CD4-positive, alpha-beta memory T cell (primary cell): ENCODE results near the gene CFAP70. TPM values are rescaled to one million over a fixed set of nuclear protein-coding genes. Genes with fewer than 3 reads are reported as not detected.
"Not testable (repeated sequence)": the region's sequence is repeated elsewhere in the genome, so short reads cannot be mapped to it uniquely, and the experiment has no call there.

Experiments
- CTCF ChIA-PET: fragments of 350-600 bp; sonication (Branson Sonifier 250); formaldehyde crosslinking; loops from one replicate; lab custom pipeline; 2021; ENCODE audit warnings: inconsistent platforms; ENCODE audit not compliant: partially characterized antibody; lab: Charles Lee
- POLR2A ChIA-PET: fragments of 350-600 bp; sonication (Branson Sonifier 250); formaldehyde crosslinking; loops from one replicate; lab custom pipeline; 2021; ENCODE audit not compliant: partially characterized antibody; lab: Charles Lee
- DNase-seq, 5 donors: peaks; one replicate each; pipeline versions ENCODE4 v3.0.0 to v3.0.0-alpha.2; 2020 to 2022; ENCODE audit warnings: mixed read lengths in 1 of 5
- H3K27ac ChIP-seq: one replicate; pipeline ENCODE4 v1.7.0; 2013; ENCODE audit warnings: low read depth, low read length
- H3K27me3 ChIP-seq: 2 replicates; pipeline ENCODE4 v1.7.0; 2013; ENCODE audit warnings: mild to moderate bottlenecking, low read length, moderate library complexity; ENCODE audit not compliant: insufficient read depth
- H3K36me3 ChIP-seq: 2 replicates; pipeline ENCODE4 v1.7.0; 2013; ENCODE audit warnings: mild to moderate bottlenecking, low read length, moderate library complexity; ENCODE audit not compliant: insufficient read depth
- H3K4me1 ChIP-seq: 2 replicates; pipeline ENCODE4 v1.7.0; 2013; ENCODE audit warnings: mild to moderate bottlenecking, low read length, moderate library complexity; ENCODE audit not compliant: insufficient read depth
- H3K4me3 ChIP-seq, 2 donors: one replicate each; pipeline ENCODE4 v1.7.0; 2013; ENCODE audit warnings: low read length in 2 of 2, mild to moderate bottlenecking in 1 of 2
- H3K9me3 ChIP-seq, 2 donors: one replicate each; pipeline ENCODE4 v1.7.0; 2013; ENCODE audit warnings: low read length in 2 of 2, control low read depth in 1 of 2; ENCODE audit not compliant: control insufficient read depth in 1 of 2
- H3K27ac Mint-ChIP-seq, 7 donors: one replicate each; pipeline ENCODE4 v1.8.0; 2020 to 2021; ENCODE audit warnings: mixed read lengths in 7 of 7, mild to moderate bottlenecking in 6 of 7, inconsistent platforms in 3 of 7, moderate library complexity in 3 of 7
- H3K27me3 Mint-ChIP-seq, 2 donors: one replicate each; pipeline ENCODE4 v1.8.0; 2020 to 2021; ENCODE audit warnings: mixed read lengths in 2 of 2
- H3K36me3 Mint-ChIP-seq, 2 donors: one replicate each; pipeline ENCODE4 v1.8.0; 2020 to 2021; ENCODE audit warnings: mixed read lengths in 2 of 2, inconsistent platforms in 1 of 2, mild to moderate bottlenecking in 1 of 2
- H3K4me1 Mint-ChIP-seq, 4 donors: one replicate each; pipeline ENCODE4 v1.8.0; 2020 to 2021; ENCODE audit warnings: mixed read lengths in 4 of 4, mild to moderate bottlenecking in 1 of 4
- H3K4me3 Mint-ChIP-seq, 8 donors: one replicate each; pipeline ENCODE4 v1.8.0; 2020 to 2021; ENCODE audit warnings: mixed read lengths in 8 of 8, mild to moderate bottlenecking in 7 of 8, moderate library complexity in 6 of 8, inconsistent platforms in 3 of 8
- H3K9me3 Mint-ChIP-seq, 8 donors: one replicate each; pipeline ENCODE4 v1.8.0; 2020 to 2021; ENCODE audit warnings: mixed read lengths in 8 of 8, mild to moderate bottlenecking in 5 of 8, inconsistent platforms in 3 of 8, moderate library complexity in 1 of 8
- intact Hi-C: fragments of 100-400 bp; cut with micrococcal nuclease; formaldehyde crosslinking; loops from one replicate; pipeline ENCODE4 v1.15.1; 2023
- polyA plus RNA-seq, 2 donors: library from polyadenylated mRNA; unstranded; fragments of 300-500 nt; fragmentation: Illumina TruSeq; gene quantifications; one replicate each; pipeline ENCODE4 v1.2.3, GENCODE V29; 2021
- total RNA-seq, 2 experiments: library from RNA; stranded (reverse); gene quantifications; one replicate each; pipeline ENCODE4 v1.2.3, GENCODE V29; 2021

The CFAP70 gene
- total and polyA plus RNA-seq, 4 experiments from 2014 or later: 0.82 to 5.6 (median 3.8) TPM; not detected in 1

GRCh38 chr10:73323582-73323981, 35.1 kb downstream of the CFAP70 start:
- peaks cover 4 to 12% of the 10 kb centered on the region in 2 donors for H3K36me3 Mint-ChIP-seq
- H3K4me1 ChIP-seq, DNase-seq, H3K27me3 Mint-ChIP-seq, CTCF ChIA-PET, POLR2A ChIA-PET, H3K36me3 ChIP-seq, intact Hi-C loops, H3K27me3 ChIP-seq, H3K4me3 Mint-ChIP-seq, H3K4me1 Mint-ChIP-seq, H3K4me3 ChIP-seq, H3K9me3 Mint-ChIP-seq, H3K27ac Mint-ChIP-seq, H3K9me3 ChIP-seq, H3K27ac ChIP-seq: not testable (repeated sequence)

DNA sequence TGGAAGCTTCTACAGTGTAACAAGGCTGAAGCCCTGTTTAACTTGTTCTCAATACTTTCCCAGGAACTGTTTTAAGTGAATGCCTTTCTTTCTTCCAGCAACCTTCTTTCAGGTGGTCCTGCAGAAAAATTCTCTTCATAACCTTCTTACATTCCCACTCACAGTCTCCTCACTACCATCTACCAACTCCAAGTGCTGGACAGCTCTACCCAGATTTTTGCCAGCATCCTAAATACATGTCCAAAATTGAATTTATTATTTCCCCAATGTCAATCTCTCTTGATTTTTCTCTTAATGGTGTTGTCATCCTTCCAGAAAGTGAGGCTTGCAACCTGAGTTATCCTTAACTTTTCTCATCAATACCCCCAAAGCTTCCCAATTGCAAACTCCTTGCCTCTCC, 48.2 kb downstream of the CFAP70 start:
- H3K27me3 ChIP-seq: no peaks in the 10 kb centered on the region
- H3K9me3 Mint-ChIP-seq: peaks cover 0 to 22% (median 15%) of the 10 kb centered on the region in 8 donors
- CTCF ChIA-PET: interaction anchor here (1.0 kb wide), 1 partner anchor 8 kb away, joined by 3 read pairs; no protein-coding TSS in a partner anchor
- H3K9me3 ChIP-seq: peaks cover 0 to 7% of the 10 kb centered on the region in 2 donors
- H3K4me1 ChIP-seq: no peaks in the 10 kb centered on the region
- intact Hi-C loops: no loop called here
- no peak overlapping the region for H3K4me3 Mint-ChIP-seq
- H3K4me1 Mint-ChIP-seq: no peaks in the 10 kb centered on the region
- H3K36me3 Mint-ChIP-seq: peaks cover 5 to 16% of the 10 kb centered on the region in 2 donors
- DNase-seq: no peak
- no peak overlapping the region for H3K4me3 ChIP-seq
- no peaks in the 10 kb centered on the region for H3K27me3 Mint-ChIP-seq
- H3K27ac ChIP-seq: no peak overlapping the region
- POLR2A ChIA-PET: no interaction called here
- peak overlapping the region in 1 of 7 donors; percentile 0 for H3K27ac Mint-ChIP-seq
- H3K36me3 ChIP-seq: no peaks in the 10 kb centered on the region

- H3K4me3 ChIP-seq: no peak overlapping the region
- Mint-ChIP-seq H3K27me3 (no peaks in the 10 kb centered on the region), H3K4me1 (no peaks in the 10 kb centered on the region), H3K4me3 (no peak overlapping the region), H3K27ac (no peak overlapping the region), H3K9me3 (peaks cover 0 to 21% (median 18%) of the 10 kb centered on the region in 8 donors), H3K36me3 (peaks cover 10 to 24% of the 10 kb centered on the region in 2 donors)
- H3K27me3 ChIP-seq: no peaks in the 10 kb centered on the region
- H3K27ac ChIP-seq: no peak overlapping the region
- peaks cover 0 to 7% of the 10 kb centered on the region in 2 donors for H3K9me3 ChIP-seq
- no peaks in the 10 kb centered on the region for H3K4me1 ChIP-seq
- CTCF ChIA-PET: no interaction called here
- POLR2A ChIA-PET: no interaction called here
- intact Hi-C loops: no loop called here
- no peaks in the 10 kb centered on the region for H3K36me3 ChIP-seq
- no peak for DNase-seq
These were observed 51.4 kb downstream of the CFAP70 start for GRCh38 chr10:73307203-73307800.

GRCh38 chr10:73306171-73306708, 52.4 kb downstream of the CFAP70 start:
- no peaks in the 10 kb centered on the region for H3K27me3 Mint-ChIP-seq
- ChIA-PET CTCF (no interaction called here), POLR2A (no interaction called here)
- H3K9me3 Mint-ChIP-seq: peaks cover 0 to 21% (median 18%) of the 10 kb centered on the region in 8 donors
- Histone ChIP-seq H3K27ac (no peak overlapping the region), H3K36me3 (no peaks in the 10 kb centered on the region), H3K9me3 (peaks cover 0 to 7% of the 10 kb centered on the region in 2 donors), H3K4me1 (no peaks in the 10 kb centered on the region), H3K27me3 (no peaks in the 10 kb centered on the region), H3K4me3 (no peak overlapping the region)
- no peak for DNase-seq
- no peaks in the 10 kb centered on the region for H3K4me1 Mint-ChIP-seq
- H3K36me3 Mint-ChIP-seq: peaks cover 10 to 24% of the 10 kb centered on the region in 2 donors
- intact Hi-C loops: no loop called here
- no peak overlapping the region for H3K27ac Mint-ChIP-seq
- no peak overlapping the region for H3K4me3 Mint-ChIP-seq

DNA sequence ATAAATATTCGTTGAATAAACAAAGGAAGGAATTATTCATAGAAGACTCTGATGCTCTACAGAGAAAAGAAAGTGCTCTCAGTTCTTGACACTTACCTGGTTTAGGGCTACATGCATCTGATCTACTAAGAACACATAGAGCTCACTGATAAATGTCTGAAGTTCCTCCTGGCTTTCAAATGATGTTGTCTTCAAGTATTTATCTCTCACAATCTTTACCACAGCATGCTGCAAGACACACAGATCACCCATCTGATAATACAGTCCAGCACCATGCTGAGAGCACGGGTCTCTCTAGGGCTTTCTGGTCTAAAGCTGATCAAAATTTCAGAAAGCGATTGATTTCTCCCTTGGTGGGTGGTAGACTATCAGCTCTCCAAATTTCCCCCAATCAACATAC, 61.7 kb downstream of the CFAP70 start:
- no peaks in the 10 kb centered on the region for H3K27me3 ChIP-seq
- ChIA-PET POLR2A (no interaction called here), CTCF (interaction anchor here (0.5 kb wide), 1 partner anchor 1937 kb away, joined by 3 read pairs; no protein-coding TSS in a partner anchor)
- intact Hi-C loops: no loop called here
- Mint-ChIP-seq H3K36me3 (peaks cover 0 to 13% of the 10 kb centered on the region in 2 donors), H3K9me3 (no peaks in the 10 kb centered on the region), H3K4me3 (no peak overlapping the region), H3K27ac (peak overlapping the region in 3 of 7 donors; percentile 25 to 65 (median 60)), H3K27me3 (peaks cover 0 to 4% of the 10 kb centered on the region in 2 donors), H3K4me1 (peaks cover 5 to 12% (median 7%) of the 10 kb centered on the region in 4 donors)
- no peak overlapping the region for H3K4me3 ChIP-seq
- H3K4me1 ChIP-seq: peaks cover 6% of the 10 kb centered on the region
- no peak overlapping the region for H3K27ac ChIP-seq
- H3K9me3 ChIP-seq: no peaks in the 10 kb centered on the region
- no peaks in the 10 kb centered on the region for H3K36me3 ChIP-seq
- peak in 3 of 5 donors; percentile 1 to 2 (median 1) for DNase-seq

DNA sequence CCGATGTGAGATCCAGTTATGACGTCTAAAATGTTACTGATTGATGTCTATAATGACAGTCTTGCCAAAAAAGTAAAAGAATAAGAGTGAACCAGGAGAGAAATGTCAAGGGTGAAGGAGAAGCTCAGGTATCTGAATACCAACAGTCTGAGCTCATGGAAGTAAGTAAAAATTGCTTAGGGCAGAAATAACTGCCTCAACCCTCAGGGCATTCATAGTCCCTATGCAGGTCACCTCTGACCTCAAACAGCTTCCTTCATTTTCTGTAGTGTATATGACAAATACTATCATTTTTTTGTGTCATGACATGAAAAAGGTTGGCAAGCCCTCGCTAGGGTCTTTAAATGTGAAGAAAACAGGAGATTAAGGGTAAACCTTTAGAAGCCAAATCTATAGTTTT, 65.2 kb downstream of the CFAP70 start:
- DNase-seq: no peak

GRCh38 chr10:73289958-73290357, 68.7 kb downstream of the CFAP70 start:
- Histone ChIP-seq H3K27ac (no peak overlapping the region), H3K36me3 (no peaks in the 10 kb centered on the region), H3K4me1 (no peaks in the 10 kb centered on the region), H3K9me3 (no peaks in the 10 kb centered on the region), H3K27me3 (no peaks in the 10 kb centered on the region), H3K4me3 (no peak overlapping the region)
- Mint-ChIP-seq H3K4me1 (no peaks in the 10 kb centered on the region), H3K27me3 (peaks cover 0 to 2% of the 10 kb centered on the region in 2 donors), H3K36me3 (peaks cover 6 to 31% of the 10 kb centered on the region in 2 donors), H3K4me3 (no peak overlapping the region), H3K9me3 (peaks cover 0 to 14% (median 5%) of the 10 kb centered on the region in 8 donors), H3K27ac (no peak overlapping the region)
- POLR2A ChIA-PET: no interaction called here
- intact Hi-C loops: no loop called here
- CTCF ChIA-PET: no interaction called here
- DNase-seq: no peak

More for the DNA sequence above, 65.2 kb downstream of the CFAP70 start:
- Mint-ChIP-seq H3K27me3 (peaks cover 0 to 4% of the 10 kb centered on the region in 2 donors), H3K27ac (no peak overlapping the region), H3K36me3 (peaks cover 6 to 31% of the 10 kb centered on the region in 2 donors), H3K9me3 (peaks cover 0 to 14% (median 5%) of the 10 kb centered on the region in 8 donors), H3K4me1 (peaks cover 5 to 12% (median 7%) of the 10 kb centered on the region in 4 donors), H3K4me3 (no peak overlapping the region)
- H3K4me3 ChIP-seq: no peak overlapping the region
- ChIA-PET POLR2A (no interaction called here), CTCF (no interaction called here)
- H3K27me3 ChIP-seq: no peaks in the 10 kb centered on the region
- intact Hi-C loops: no loop called here
- H3K36me3 ChIP-seq: no peaks in the 10 kb centered on the region
- H3K4me1 ChIP-seq: peaks cover 6% of the 10 kb centered on the region
- H3K9me3 ChIP-seq: no peaks in the 10 kb centered on the region
- H3K27ac ChIP-seq: no peak overlapping the region
